ENCODE measurements around the gene RBPJL. TPM values are rescaled to one million over a fixed set of nuclear protein-coding genes. Genes with fewer than 3 reads are reported as not detected.

The RBPJL gene
- total and polyA plus RNA-seq, 2 experiments from 2014 or later, result not detected

GRCh38 chr20:45301824-45302271 lies 4.8 kb upstream of the RBPJL start:
- WGBS (ENCODE audit: low lambda C conversion rate, missing lambda C conversion rate), result 88% methylated on average over 5 of the region's 5 CpGs
- Histone ChIP-seq H3K9me3 (ENCODE audit: low read depth) (no peaks in the 10 kb centered on the region), H3K27me3 (no peaks in the 10 kb centered on the region), H3K4me2 (no peak overlapping the region), H3K36me3 (replicated peaks; ENCODE audit: insufficient read depth, low read depth) (no peaks in the 10 kb centered on the region), H3K4me1 (ENCODE audit: insufficient read depth) (no peaks in the 10 kb centered on the region), H3K27ac (no peak overlapping the region), H3K9me2 (replicated peaks; ENCODE audit: insufficient read depth) (no peaks in the 10 kb centered on the region), H3K4me3 (no peak overlapping the region), H4K20me1 (ENCODE audit: insufficient read depth, poor library complexity, severe bottlenecking) (no peaks in the 10 kb centered on the region), H2AFZ (no peak overlapping the region), H3K79me2 (no peaks in the 10 kb centered on the region)
- TF ChIP-seq EZH2 (IDR thresholded peaks at IDR 0.05; ENCODE audit: borderline replicate concordance) (no peak), EZH2phosphoT487 (IDR thresholded peaks at IDR 0.05; ENCODE audit: low read depth, severe bottlenecking, unreplicated experiment) (no peak)
- TF ChIP-seq, protein P1, sequence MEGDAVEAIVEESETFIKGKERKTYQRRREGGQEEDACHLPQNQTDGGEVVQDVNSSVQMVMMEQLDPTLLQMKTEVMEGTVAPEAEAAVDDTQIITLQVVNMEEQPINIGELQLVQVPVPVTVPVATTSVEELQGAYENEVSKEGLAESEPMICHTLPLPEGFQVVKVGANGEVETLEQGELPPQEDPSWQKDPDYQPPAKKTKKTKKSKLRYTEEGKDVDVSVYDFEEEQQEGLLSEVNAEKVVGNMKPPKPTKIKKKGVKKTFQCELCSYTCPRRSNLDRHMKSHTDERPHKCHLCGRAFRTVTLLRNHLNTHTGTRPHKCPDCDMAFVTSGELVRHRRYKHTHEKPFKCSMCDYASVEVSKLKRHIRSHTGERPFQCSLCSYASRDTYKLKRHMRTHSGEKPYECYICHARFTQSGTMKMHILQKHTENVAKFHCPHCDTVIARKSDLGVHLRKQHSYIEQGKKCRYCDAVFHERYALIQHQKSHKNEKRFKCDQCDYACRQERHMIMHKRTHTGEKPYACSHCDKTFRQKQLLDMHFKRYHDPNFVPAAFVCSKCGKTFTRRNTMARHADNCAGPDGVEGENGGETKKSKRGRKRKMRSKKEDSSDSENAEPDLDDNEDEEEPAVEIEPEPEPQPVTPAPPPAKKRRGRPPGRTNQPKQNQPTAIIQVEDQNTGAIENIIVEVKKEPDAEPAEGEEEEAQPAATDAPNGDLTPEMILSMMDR (IDR thresholded peaks at IDR 0.05; ENCODE audit: poor library complexity), result no peak
- no peak for DNase-seq (ENCODE audit: low spot score)

GRCh38 chr20:45303586-45304463 lies 2.8 kb upstream of the RBPJL start:
- Histone ChIP-seq H3K4me1 (ENCODE audit: insufficient read depth) (no peaks in the 10 kb centered on the region), H3K79me2 (no peaks in the 10 kb centered on the region), H3K27ac (no peak overlapping the region), H4K20me1 (ENCODE audit: insufficient read depth, poor library complexity, severe bottlenecking) (no peaks in the 10 kb centered on the region), H3K9me3 (ENCODE audit: low read depth) (no peaks in the 10 kb centered on the region), H3K36me3 (replicated peaks; ENCODE audit: insufficient read depth, low read depth) (no peaks in the 10 kb centered on the region), H3K4me3 (no peak overlapping the region), H2AFZ (no peak overlapping the region), H3K4me2 (no peak overlapping the region), H3K27me3 (no peaks in the 10 kb centered on the region), H3K9me2 (replicated peaks; ENCODE audit: insufficient read depth) (no peaks in the 10 kb centered on the region)
- no peak for DNase-seq (ENCODE audit: low spot score)
- no peak for TF ChIP-seq EZH2 (IDR thresholded peaks at IDR 0.05; ENCODE audit: borderline replicate concordance)
- TF ChIP-seq, protein P1 (IDR thresholded peaks at IDR 0.05; ENCODE audit: poor library complexity), result no peak
- no peak for TF ChIP-seq EZH2phosphoT487 (IDR thresholded peaks at IDR 0.05; ENCODE audit: low read depth, severe bottlenecking, unreplicated experiment)
- WGBS (ENCODE audit: low lambda C conversion rate, missing lambda C conversion rate), result 94% methylated on average over 41 of the region's 47 CpGs

DNA sequence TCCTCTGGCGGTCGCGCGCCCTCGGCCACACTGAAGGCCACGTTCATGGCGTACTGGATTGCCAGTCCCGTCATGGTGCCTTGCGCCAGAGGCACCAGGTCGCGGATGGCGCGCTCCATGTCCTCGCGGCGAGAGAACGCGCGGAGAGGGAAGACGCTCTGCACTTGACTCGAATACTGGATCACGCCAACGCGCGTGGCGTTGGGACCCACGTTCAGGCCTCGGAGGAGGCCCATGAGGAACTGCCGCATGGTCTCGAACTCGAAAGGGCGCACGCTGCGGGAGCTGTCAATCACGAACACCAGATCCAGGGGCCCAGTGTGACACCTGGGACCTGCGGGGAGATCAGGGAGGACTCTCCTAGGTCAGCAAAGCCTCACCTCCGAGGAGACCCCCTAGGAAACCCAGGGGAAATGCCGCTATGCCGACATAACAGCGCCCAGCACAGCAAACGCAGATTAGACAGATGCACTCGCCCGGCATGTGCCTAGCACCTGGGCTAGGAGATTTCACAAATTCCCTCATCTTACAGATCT lies 2.1 kb upstream of the RBPJL start:
- no peak for DNase-seq (ENCODE audit: low spot score)
- H3K4me2 ChIP-seq, result no peak overlapping the region
- no peaks in the 10 kb centered on the region for H3K27me3 ChIP-seq
- H3K9me2 ChIP-seq (replicated peaks; ENCODE audit: insufficient read depth), result no peaks in the 10 kb centered on the region
- 98% methylated on average over 42 of the region's 43 CpGs for WGBS (ENCODE audit: low lambda C conversion rate, missing lambda C conversion rate)
- no peaks in the 10 kb centered on the region for H3K9me3 ChIP-seq (ENCODE audit: low read depth)
- H3K79me2 ChIP-seq, result no peaks in the 10 kb centered on the region
- no peak overlapping the region for H3K4me3 ChIP-seq
- TF ChIP-seq EZH2phosphoT487 (IDR thresholded peaks at IDR 0.05; ENCODE audit: low read depth, severe bottlenecking, unreplicated experiment) (no peak), EZH2 (IDR thresholded peaks at IDR 0.05; ENCODE audit: borderline replicate concordance) (no peak)
- TF ChIP-seq, protein P1 (IDR thresholded peaks at IDR 0.05; ENCODE audit: poor library complexity), result no peak
- no peaks in the 10 kb centered on the region for H4K20me1 ChIP-seq (ENCODE audit: insufficient read depth, poor library complexity, severe bottlenecking)
- H3K4me1 ChIP-seq (ENCODE audit: insufficient read depth), result no peaks in the 10 kb centered on the region
- H2AFZ ChIP-seq, result no peak overlapping the region
- no peak overlapping the region for H3K27ac ChIP-seq
- no peaks in the 10 kb centered on the region for H3K36me3 ChIP-seq (replicated peaks; ENCODE audit: insufficient read depth, low read depth)
